GM18907 (cell line): ENCODE data around the gene POLD4.
"Not testable (repeated sequence)": the region's sequence is repeated elsewhere in the genome, so short reads cannot be mapped to it uniquely, and the experiment has no call there.

ENCODE experiments used
- ATAC-seq: cut with Tn5 transposase; IDR thresholded peaks from one replicate; pipeline ENCODE4 v1.9.1; 2021; ENCODE audit warnings: mild to moderate bottlenecking, moderate library complexity; ENCODE audit not compliant: unreplicated experiment

POLD4 gene

DNA sequence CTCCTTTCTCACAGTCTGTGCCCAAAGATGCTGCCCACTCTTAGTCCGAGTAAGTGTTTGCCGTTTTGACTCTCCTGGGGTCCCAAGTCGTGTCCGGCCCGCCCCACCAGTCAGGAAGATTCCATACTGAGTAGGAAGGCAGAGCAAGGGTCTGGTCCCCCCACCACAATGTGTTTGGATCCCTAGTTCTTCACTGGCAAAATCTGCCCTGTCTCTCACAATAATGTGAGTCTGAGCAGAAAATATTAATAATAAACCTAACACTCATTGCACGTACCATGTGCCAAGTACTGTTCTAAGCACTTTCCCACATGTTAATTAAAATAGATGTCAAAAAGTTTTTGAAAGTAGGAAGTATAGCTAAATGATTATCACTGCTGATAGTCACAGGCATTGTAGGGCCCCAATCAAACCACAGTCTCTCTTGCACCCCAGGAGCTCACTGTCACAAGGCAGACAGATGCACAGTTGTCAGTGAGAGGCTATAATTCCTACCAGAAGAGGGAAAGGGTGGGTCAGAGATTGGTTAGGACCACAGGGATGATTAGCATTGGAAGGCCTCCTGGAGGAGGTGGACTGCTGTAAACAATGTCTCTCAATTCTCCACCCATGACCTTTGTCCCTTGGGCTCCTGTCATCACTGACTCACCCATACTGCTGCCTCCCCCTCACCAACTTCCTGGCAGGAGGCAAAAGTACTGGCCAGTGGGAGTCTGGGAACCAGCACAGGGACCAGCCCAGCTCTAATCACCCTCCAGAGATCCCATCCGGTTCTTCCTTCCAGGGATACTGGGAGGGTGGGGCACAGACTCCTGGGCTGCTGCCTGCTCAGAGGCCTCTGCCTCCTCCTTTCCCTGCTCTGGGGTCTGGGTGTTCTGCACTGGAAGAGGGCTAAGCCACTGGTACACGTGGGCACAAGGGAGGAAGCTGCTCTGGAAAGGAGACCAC is 1.0 kb upstream of the POLD4 start:
- ATAC-seq = no peak

DNA sequence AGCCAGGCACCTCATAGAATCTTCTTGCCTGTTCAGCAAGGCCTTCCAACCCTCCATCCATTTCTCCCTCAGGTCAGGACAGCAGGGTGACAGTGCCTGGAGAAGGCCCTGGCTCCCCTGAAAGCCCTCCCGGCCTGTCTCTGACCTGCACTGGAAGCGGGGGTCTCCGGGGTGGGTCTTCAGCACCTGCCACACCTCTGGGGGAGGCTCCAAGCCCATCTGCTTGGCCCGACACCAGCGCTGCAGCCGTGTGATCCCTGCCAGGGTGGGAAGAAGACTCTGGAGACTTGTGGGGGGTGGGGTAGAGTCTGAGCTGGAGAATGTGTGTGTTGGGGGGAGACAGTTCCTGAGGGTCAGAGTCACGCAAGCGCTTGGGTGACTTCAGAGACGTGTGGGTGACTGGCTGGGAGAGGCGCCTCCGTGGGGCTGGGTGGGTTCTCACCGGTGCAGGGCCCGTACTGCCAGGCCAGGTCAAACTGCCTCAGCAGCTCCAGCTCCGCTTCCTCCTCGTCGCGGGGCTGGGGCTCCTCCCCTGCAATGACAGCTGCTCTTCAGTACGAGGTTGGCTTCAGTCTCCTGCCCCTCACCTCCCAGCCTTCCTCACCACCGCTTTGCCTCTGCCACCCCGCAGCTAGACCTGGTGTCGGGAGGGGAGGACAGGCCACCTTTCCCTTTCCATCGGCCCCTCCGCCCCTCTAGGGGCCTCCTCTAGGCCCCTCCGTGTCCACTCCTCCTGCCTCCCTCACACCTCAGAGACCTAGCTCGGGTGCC is 615 bp downstream of the POLD4 start:
- peak; percentile 13 for ATAC-seq

DNA sequence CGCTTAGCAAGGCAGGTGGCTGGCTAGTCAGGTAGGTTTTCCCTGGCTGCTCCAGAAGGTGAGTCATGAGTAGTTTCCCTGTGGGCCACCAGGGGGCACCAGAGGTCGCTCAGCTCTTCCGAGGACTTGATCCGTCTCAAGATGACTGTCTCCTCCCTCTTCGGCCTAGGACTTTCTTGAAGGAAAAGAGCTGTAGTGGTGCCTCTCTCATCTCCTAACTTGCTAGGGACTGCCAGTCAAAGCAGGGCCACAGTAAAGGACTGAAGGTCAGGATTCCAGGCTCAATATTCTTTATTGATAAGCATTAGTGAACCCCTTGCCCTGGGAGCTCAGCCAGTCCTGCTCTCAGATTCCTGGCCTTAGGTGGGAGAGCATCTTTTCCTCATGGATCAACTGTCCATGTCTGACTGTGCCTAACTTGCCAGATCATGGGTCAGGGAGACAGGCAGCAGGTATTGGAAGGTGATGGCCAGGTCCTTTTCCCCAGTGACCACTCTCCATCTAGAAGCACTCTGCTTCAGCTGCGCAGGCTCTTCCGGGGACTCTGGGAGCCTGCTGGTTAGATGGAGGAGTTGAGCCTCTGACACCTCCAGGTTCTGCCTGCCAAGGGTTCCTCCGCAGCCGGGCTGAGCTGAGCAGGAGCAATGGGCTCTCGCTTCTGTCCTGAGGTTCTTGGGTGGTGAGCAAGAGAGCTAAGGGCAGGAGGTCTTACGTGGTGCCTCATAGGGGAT is 1.9 kb downstream of the POLD4 start:
- ATAC-seq = no peak

DNA sequence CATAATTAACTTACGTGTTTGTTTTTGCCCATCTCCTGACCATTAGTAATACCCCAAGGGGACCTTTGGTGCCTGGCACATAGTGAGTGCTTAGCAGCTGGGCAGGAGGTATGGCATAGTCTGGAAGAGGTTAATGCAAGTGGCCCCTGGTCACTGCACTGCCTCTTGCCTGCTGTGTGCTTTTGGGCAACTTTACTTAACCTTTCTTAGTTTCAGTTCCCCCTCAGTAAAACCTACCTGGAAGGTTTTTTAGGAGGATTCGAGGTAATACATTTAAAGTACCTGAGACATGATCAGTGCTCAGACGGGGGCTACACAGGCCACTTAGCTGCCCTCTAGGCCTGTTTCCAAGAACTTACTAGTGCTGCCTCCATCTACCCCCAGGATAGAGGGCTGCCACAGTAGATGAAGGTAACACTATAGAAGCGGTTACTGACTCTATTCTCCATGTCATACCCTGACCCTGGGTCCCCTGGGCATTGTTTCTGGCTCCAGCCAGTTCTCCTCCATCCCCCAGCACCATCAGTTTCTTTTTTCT is 3.3 kb downstream of the POLD4 start:
- no peak for ATAC-seq

DNA sequence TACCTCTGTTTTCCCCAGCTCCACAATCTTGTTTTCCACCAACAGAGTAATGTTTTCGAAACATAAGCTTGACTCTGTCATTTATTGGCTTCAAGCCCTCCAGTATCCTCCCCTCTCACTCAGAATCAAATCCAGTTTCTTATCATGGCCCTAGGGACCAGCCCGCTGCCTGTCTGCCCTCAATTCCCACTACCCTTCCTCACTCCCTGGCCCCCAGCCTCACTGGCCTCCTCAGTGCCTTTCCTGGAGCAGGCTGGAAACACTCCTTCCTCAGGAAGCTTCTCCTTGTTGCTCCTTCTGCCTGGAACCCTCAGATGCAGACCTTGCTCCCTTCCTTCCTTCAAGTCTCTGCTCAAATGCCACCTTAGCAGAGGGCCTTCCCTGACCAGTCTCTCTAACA is 3.9 kb downstream of the POLD4 start:
- ATAC-seq = no peak

DNA sequence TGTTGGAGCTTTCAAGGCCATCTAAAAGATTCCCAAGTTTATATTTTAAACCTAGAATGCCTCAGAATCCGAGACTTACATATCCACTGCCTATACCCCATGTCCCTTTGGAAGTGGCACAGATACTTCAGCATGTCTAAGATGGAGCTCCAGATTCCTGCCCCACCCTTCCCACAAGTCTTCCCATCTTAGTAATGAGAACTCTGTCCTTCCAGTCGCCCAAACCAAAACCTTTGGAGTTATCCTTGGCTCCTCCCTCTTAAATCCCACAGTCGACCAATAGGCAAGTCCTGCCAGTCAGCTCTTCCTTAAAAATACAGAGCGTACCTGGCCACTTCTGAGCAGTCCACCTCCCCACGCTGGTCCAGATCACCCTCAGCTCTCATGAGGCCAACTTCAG is 4.3 kb downstream of the POLD4 start:
- no peak for ATAC-seq

DNA sequence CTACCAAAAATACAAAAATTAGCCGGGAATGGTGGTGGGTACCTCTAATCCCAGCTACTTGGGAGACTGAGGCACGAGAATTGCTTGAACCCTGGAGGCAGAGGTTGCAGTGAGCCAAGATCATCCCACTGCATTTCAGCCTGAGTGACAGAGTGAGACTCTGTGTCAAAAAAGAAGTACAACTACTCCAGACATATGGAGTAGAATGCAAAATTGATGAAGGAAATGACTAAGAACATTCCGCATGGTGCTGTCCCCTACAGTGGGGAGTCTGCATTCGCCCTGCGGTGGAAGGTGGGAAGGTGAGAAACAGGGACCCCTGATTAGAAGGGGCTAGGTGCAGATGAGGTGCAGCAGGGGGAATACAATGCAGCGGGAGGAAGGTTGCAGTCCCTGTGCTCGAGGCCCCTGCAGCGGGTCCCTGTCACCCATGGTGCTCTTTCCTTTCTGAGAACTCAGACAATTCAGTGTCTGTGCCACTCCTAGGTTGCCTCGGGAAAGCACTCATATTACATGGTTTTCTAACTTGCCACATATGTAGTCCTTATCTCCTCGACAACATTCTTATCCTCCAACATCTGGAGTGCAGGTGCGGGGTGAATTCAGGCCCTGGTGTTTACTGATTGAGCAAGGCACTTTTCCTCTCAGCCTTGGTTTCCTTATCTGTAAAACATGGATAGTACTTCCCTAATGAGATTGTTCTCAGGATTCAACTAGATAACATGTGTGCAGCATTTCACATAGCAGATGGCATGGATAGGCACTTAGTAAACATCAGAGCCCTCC is 5.2 kb downstream of the POLD4 start:
- ATAC-seq = no peak

DNA sequence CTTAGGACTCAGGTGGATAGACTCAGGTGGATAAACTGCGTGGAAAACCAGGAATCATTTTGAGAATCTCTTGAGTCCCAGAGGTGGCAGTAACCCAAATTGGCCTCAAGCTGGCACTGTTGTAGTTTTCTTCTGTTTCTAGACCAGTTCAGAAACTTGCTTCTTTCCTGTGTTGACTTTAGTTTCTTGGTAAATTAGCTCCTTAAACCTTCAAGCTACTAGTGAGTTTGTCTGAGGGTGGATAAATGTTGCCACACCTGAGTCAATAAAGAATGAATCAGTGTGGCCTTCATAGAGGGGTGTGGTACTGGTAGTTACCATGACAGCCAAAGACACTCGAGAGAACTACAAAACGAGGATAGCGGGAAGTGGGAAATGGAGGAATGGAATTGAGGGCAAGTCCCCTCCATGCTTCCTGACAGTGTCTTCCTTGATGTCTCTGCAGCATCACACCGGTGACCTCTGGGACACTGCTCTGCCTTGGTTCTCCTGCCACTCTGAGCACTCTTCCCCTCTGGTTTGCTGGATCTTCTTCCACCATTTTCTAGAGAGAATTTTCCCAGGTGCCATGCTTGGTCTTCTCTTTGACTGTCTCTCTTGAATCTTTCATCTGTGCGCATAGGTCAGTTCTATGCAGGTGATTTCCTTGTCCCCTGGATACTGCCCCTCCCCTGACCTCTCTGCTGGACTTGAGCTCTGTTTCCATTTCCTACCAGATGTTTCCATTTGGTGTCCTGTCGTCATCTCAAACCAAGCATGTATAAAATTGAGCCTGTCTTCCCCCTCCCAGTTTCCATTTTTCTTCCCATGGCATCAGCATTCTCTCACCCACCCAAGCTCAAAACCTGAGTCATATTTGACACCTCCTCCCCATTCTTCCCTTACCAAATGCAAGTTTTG is 7.2 kb downstream of the POLD4 start:
- ATAC-seq = no peak

DNA sequence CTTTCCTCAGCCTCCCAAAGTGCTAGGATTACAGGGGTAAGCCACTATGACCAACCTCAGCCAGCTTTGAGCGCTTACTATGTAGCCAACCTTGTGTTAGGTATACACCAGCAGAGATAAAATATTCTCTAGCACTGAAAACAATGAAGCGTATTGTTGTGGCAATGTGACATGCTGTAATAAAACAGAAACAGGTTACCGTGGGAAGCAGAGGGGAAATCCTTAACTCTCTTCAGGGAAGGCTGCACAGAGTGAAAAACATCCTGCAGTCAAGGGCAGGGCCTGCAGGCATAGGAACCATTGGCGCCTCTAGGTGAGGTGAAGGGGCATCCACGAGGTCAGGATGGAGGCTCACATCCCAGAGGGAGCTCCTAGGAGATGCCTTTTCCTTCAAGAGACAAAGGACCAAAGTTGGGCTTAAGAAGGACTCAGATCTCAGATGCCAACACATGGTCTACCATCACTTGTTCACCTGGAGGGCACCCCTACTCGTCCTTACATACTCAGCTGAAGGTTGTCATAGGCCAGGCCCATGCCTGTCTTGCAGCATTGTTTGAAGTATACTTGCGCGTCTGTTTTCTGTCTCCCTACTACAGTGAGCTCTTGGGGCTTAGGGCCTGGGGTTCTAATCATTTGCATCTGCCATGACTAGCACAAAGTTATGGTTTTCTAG is 8.0 kb downstream of the POLD4 start:
- ATAC-seq = no peak

DNA sequence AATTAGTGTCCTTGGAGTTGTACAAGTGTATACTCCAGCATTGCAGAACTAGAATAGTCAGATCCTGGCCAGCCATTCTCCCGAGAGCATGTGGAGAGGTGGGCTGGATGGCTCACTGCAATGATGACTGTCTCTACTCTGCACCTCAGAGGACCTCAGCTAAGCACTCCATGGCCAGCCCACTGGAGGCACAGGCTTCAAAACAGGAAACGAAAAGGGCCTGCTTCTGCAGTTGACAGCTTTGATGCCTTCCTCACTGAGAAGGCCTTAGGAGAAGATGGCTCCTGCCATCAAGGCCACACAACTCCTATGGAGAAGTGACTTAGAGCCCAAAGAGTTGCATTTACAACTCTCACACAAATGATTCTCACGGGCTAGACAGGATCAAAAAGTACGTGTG is 9.1 kb downstream of the POLD4 start:
- ATAC-seq = no peak

DNA sequence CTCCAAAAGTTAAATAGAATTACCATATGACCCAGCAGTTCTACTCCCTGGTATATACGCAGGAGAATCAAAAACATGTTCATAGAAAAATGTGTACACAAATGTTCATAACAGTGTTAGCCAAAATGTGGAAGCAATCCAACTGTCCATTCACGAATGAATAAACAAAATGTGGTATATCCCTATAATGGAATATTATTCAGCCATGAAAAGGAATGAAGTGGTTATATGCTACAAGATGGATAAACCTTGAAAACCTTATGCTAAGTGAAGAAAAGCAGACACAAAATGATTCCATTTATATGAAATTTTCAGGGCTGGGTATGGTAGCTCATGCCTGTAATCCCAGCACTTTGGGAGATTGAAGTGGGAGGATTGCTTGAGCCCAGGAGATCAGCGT is 16.1 kb downstream of the POLD4 start:
- no peak for ATAC-seq

DNA sequence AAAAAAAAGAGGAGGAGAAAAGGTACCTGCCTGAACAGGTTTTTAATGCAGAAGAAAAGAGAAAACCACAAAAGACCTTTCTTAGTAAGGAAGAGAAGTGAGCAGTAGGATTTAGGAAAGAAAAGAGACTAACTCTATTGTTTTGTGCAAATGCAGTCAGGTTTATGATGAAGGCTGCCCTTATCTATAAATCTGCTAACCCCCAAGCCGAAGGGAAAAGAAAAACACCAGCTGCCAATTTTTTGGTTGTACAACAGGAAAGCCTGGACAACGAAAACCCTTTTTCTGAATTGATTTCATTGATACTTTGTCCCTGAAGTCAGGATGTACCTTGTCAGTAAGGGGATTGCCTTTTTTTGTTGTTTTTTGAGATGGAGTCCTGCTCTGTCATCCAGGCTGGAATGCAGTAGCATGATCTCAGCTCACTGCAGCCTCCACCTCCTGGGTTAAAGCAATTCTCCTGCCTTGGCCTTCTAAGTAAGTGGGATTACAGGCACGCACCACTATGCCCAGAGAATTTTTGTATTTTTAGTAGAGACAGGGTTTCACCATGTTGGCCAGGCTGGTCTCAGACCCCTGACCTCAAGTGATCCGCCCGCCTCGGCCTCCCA is 21.2 kb downstream of the POLD4 start:
- no peak for ATAC-seq

DNA sequence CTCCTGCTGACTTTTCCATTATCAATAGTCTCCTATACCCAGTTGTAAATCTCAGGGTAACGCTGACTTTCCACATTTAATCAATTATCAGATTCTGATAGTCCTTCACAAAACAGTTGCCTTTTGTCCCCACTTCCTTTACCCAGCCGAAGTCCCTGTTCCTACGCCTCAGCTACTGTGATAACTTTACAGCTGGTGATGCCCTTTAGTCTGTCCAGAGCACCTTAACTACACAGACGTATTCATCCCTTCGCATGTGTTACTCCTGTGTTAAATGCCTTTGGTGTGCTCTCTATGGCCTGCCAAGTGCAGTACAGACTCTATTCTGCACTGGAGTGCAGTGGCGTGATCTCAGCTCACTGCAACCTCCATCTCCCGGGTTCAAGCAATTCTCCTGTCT is 29.8 kb downstream of the POLD4 start:
- ATAC-seq = no peak

DNA sequence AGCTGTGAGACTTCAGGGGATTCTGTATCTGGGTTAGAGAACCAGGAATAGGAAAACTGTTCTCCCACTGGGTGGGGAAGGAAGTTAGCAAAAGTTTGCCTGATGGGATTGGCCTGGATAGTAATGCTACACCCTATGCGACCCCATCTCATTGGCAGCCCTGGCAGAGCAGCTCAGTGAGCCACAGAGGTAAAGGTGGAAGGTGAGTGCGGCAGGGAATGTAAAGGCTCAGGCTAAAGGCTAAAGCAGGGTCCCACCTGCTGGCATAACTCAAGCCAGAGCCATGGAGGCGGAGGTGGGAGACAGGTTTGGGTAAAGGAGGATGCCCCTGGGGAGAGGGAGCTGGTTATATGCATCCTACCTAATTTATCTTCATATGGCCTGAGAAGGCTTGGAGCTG is 31.3 kb downstream of the POLD4 start:
- ATAC-seq = no peak

DNA sequence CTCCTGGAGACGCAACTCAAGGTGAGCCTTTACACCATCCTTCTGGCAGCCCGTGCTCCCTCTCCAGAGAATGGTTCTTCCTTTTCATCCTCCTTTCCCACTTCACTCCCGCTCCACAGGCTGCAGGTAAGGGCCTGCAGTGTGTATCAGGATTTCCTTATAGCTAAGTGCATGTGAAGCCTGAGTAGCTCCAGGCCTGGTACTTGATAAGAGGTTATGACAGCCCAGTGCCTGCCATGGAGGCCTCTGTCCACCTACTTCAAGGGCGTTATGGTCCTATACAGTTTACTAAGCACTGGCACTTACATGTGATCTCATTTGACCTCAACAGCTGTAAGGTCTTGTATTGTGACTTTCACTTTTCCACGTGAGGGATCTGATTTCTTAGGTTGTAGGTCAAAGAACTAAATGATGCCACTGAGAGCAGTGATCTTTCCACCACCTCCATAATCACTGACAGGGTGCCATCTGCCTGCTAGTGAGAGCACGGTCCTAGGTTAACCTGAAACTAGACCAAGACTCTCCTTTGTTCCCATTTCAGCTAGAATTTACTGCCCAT is 32.0 kb downstream of the POLD4 start:
- no peak for ATAC-seq

DNA sequence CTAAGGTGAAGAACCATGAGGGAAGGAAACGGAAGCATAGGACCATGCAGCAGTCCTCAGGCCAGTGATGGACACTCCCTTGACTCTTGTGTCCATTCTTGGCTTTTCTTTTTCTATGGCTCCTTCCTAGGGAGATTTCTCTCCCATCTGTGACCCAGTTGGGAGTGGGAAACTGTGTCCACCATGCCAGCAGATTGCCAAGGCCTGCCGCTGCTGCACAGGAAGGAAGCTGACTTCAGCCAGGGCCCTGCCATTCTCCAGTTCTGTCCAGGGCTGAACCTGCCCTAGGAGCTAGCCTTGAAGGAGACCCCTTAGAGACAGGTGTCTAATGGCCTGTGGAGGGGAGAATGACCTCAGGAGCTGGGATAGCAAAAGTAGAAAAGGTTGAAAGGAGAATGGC is 32.7 kb downstream of the POLD4 start:
- ATAC-seq = no peak

DNA sequence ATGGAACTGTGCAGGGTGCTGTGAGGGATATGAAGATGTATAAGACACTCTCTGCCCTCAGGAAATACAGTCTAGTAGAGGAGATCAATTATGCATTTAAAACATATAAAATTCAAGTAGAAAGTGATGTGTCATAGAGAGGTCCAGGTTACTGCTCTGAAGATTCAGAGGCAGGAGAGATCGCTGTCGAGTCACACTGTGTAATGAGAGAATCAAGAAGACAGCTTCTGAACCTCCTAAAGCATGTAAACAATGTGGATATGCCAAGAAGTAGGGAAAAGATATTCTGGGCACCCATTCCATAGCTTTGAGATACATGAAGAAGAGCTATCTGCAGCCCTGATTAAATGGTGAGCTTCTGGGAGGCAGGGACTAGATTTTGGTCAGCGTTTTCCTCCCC is 33.3 kb downstream of the POLD4 start:
- no peak for ATAC-seq

DNA sequence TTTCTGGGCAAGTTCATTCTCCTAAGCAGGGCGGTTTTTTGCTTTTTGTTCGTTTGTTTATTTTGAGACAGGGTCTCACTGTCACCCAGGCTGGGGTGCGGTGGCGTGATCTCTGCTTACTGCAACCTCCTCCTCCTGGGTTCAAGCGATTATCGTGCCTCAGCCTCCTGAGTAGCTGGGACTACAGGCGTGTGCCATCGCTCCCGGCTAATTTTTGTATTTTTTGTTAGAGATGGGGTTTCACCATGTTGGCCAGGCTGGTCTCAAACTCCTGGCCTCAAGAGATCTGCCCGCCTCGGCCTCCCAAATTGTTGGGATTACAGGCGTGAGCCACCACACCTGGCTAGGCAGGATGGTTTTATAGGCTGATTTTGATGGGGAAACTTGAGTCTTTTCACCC is 34.5 kb downstream of the POLD4 start:
- not testable (repeated sequence) for ATAC-seq
